HEK293 (cell line): Measurements from ENCODE around the gene PPARG.

Source experiments
- CTCF ChIP-seq: fragments of 450-650 bp; formaldehyde crosslinking; IDR thresholded peaks from 2 replicates; pipeline ENCODE4 v1.5.1; 2016; ENCODE audit warnings: missing biosample characterization, missing genetic modification characterization
- MZF1 ChIP-seq: fragments of 450-650 bp; formaldehyde crosslinking; IDR thresholded peaks from 2 replicates; pipeline ENCODE4 v1.5.1; 2017; ENCODE audit warnings: missing biosample characterization, missing genetic modification characterization, borderline replicate concordance
- PBX3 ChIP-seq: sonication (generic); formaldehyde crosslinking; IDR thresholded peaks from 2 replicates; pipeline ENCODE4 v1.8.1; 2022; ENCODE audit warnings: mild to moderate bottlenecking, moderate library complexity, missing genetic modification reagents
- YY1 ChIP-seq: fragments of 450-650 bp; formaldehyde crosslinking; IDR thresholded peaks from 2 replicates; pipeline ENCODE4 v1.5.1; 2018; ENCODE audit warnings: missing biosample characterization, missing genetic modification characterization
- ZBTB1 ChIP-seq: fragments of 450-650 bp; formaldehyde crosslinking; IDR thresholded peaks from 2 replicates; pipeline ENCODE4 v1.5.1; 2016; ENCODE audit warnings: missing biosample characterization, missing genetic modification characterization
- ZBTB26 ChIP-seq: fragments of 450-650 bp; formaldehyde crosslinking; optimal IDR thresholded peaks from 2 replicates; pipeline ENCODE3; 2016; ENCODE audit warnings: missing biosample characterization, mild to moderate bottlenecking, missing genetic modification characterization
- ZBTB49 ChIP-seq: fragments of 450-650 bp; formaldehyde crosslinking; IDR thresholded peaks from 2 replicates; pipeline ENCODE4 v1.5.1; 2016; ENCODE audit warnings: missing biosample characterization, missing genetic modification characterization, low read depth
- ZBTB8A ChIP-seq: fragments of 450-650 bp; formaldehyde crosslinking; IDR thresholded peaks from 2 replicates; pipeline ENCODE4 v1.5.1; 2016; ENCODE audit warnings: missing biosample characterization, missing genetic modification characterization
- ZNF133 ChIP-seq: fragments of 450-650 bp; formaldehyde crosslinking; IDR thresholded peaks from 2 replicates; pipeline ENCODE4 v1.5.1; 2016; ENCODE audit warnings: missing biosample characterization, missing genetic modification characterization
- ZNF138 ChIP-seq: fragments of 450-650 bp; formaldehyde crosslinking; IDR thresholded peaks from 2 replicates; pipeline ENCODE4 v1.5.1; 2016; ENCODE audit warnings: missing biosample characterization, missing genetic modification characterization, borderline replicate concordance
- ZNF211 ChIP-seq: fragments of 450-650 bp; formaldehyde crosslinking; IDR thresholded peaks from 2 replicates; pipeline ENCODE4 v1.5.1; 2016; ENCODE audit warnings: low read depth, missing biosample characterization, missing genetic modification characterization
- ZNF354C ChIP-seq: fragments of 450-650 bp; formaldehyde crosslinking; IDR thresholded peaks from 2 replicates; pipeline ENCODE4 v1.5.1; 2016; ENCODE audit warnings: missing biosample characterization, missing genetic modification characterization, low read depth, borderline replicate concordance
- ZNF37A ChIP-seq: fragments of 450-650 bp; IDR thresholded peaks from 2 replicates; pipeline ENCODE4 v1.5.1; 2018; ENCODE audit warnings: missing biosample characterization, missing genetic modification characterization
- ZSCAN30 ChIP-seq: fragments of 450-650 bp; IDR thresholded peaks from 2 replicates; pipeline ENCODE4 v1.5.1; 2018; ENCODE audit warnings: missing biosample characterization, mild to moderate bottlenecking, missing genetic modification characterization, moderate library complexity

GRCh38 chr3:12316729-12317351 lies 28.0 kb downstream of the PPARG start:
- TF ChIP-seq ZBTB1 = no peak
- TF ChIP-seq YY1 (tag by site-specific recombination) = no peak
- no peak for TF ChIP-seq ZNF37A (tag by site-specific recombination)
- TF ChIP-seq CTCF (tag by site-specific recombination) = no peak
- no peak for TF ChIP-seq PBX3 (CRISPR knock-in tag)
- no peak for TF ChIP-seq ZNF211 (tag by site-specific recombination)
- TF ChIP-seq ZNF138 (tag by site-specific recombination) = no peak
- no peak for TF ChIP-seq ZNF133
- TF ChIP-seq ZBTB49 (tag by site-specific recombination) = no peak
- no peak for TF ChIP-seq ZNF354C (tag by site-specific recombination)
- no peak for TF ChIP-seq ZBTB8A
- no peak for TF ChIP-seq ZBTB26
- TF ChIP-seq ZSCAN30 = no peak
- TF ChIP-seq MZF1 (tag by site-specific recombination) = no peak
